ENCODE data around the gene TARM1. TPM values are rescaled to one million over a fixed set of nuclear protein-coding genes. Genes with fewer than 3 reads are reported as not detected.
"Not testable (repeated sequence)": the region's sequence is repeated elsewhere in the genome, so short reads cannot be mapped to it uniquely, and the experiment has no call there.

TARM1 gene
- total RNA-seq, 1 donor from 2014 or later = not detected

DNA sequence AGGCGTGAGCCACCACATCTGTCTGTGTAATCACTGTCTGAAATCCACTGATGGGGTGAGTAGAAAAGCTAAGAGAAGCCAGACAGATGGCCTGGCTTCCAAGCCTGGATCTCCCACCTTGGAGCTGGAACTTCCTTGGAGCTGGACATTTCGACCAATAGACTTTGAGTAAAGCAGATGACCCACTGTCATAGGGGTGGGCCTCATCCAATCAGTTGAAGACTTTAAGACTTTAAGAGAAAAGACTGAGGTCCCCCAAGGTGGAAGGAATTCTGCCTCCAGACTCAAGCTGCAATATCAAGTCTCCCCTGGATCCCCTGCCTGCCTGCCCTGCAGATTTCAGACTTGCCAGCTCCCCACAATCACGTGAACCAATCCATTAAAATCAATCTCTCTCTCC is 38.2 kb downstream of the TARM1 start:
- Mint-ChIP-seq H3K27ac (ENCODE audit: unreplicated experiment) (no peak overlapping the region), H3K4me3 (ENCODE audit: unreplicated experiment) (no peak overlapping the region), H3K36me3 (ENCODE audit: low read depth) (no peaks in the 10 kb centered on the region), H3K4me1 (ENCODE audit: low read depth) (no peaks in the 10 kb centered on the region), H3K27me3 (ENCODE audit: low read depth) (peaks cover 7% of the 10 kb centered on the region), H3K9me3 (ENCODE audit: low read depth) (peaks cover 3% of the 10 kb centered on the region)
- no peak for TF ChIP-seq CTCF (IDR thresholded peaks at IDR 0.05)
- no peak for DNase-seq (ENCODE audit: low spot score)

GRCh38 chr19:54041969-54042606 is 39.1 kb downstream of the TARM1 start:
- no peak overlapping the region for H3K27ac Mint-ChIP-seq (ENCODE audit: unreplicated experiment)
- no peak for DNase-seq (ENCODE audit: low spot score)
- TF ChIP-seq CTCF (IDR thresholded peaks at IDR 0.05) = no peak
- H3K27me3 Mint-ChIP-seq (ENCODE audit: low read depth) = peaks cover 7% of the 10 kb centered on the region
- peaks cover 3% of the 10 kb centered on the region for H3K9me3 Mint-ChIP-seq (ENCODE audit: low read depth)
- H3K4me1 Mint-ChIP-seq (ENCODE audit: low read depth) = no peaks in the 10 kb centered on the region
- H3K4me3 Mint-ChIP-seq (ENCODE audit: unreplicated experiment) = no peak overlapping the region
- H3K36me3 Mint-ChIP-seq (ENCODE audit: low read depth) = no peaks in the 10 kb centered on the region

GRCh38 chr19:54040003-54040402 is 41.2 kb downstream of the TARM1 start:
- H3K36me3 Mint-ChIP-seq (ENCODE audit: low read depth) = no peaks in the 10 kb centered on the region
- H3K9me3 Mint-ChIP-seq (ENCODE audit: low read depth) = peaks cover 3% of the 10 kb centered on the region
- H3K27ac Mint-ChIP-seq (ENCODE audit: unreplicated experiment) = no peak overlapping the region
- H3K4me1 Mint-ChIP-seq (ENCODE audit: low read depth) = peaks cover 7% of the 10 kb centered on the region
- no peak for DNase-seq (ENCODE audit: low spot score)
- no peak for TF ChIP-seq CTCF (IDR thresholded peaks at IDR 0.05)
- no peak overlapping the region for H3K4me3 Mint-ChIP-seq (ENCODE audit: unreplicated experiment)
- no peaks in the 10 kb centered on the region for H3K27me3 Mint-ChIP-seq (ENCODE audit: low read depth)

- not testable (repeated sequence) for H3K9me3 Mint-ChIP-seq (ENCODE audit: low read depth); H3K36me3 Mint-ChIP-seq (ENCODE audit: low read depth); H3K4me1 Mint-ChIP-seq (ENCODE audit: low read depth); H3K27me3 Mint-ChIP-seq (ENCODE audit: low read depth); H3K4me3 Mint-ChIP-seq (ENCODE audit: unreplicated experiment); DNase-seq (ENCODE audit: low spot score); H3K27ac Mint-ChIP-seq (ENCODE audit: unreplicated experiment)
Measured at GRCh38 chr19:54036542-54036941, 44.6 kb downstream of the TARM1 start.

GRCh38 chr19:54035215-54036178 is 45.7 kb downstream of the TARM1 start:
- peaks cover 3% of the 10 kb centered on the region for H3K9me3 Mint-ChIP-seq (ENCODE audit: low read depth)
- peaks cover 5% of the 10 kb centered on the region for H3K27me3 Mint-ChIP-seq (ENCODE audit: low read depth)
- H3K4me3 Mint-ChIP-seq (ENCODE audit: unreplicated experiment) = no peak overlapping the region
- no peaks in the 10 kb centered on the region for H3K36me3 Mint-ChIP-seq (ENCODE audit: low read depth)
- TF ChIP-seq CTCF (IDR thresholded peaks at IDR 0.05) = no peak
- no peak overlapping the region for H3K27ac Mint-ChIP-seq (ENCODE audit: unreplicated experiment)
- no peak for DNase-seq (ENCODE audit: low spot score)
- H3K4me1 Mint-ChIP-seq (ENCODE audit: low read depth) = peaks cover 7% of the 10 kb centered on the region
